Adrenal gland (tissue), 12 donors: ENCODE results near the gene HSBP1L1. TPM values are rescaled to one million over a fixed set of nuclear protein-coding genes. Genes with fewer than 3 reads are reported as not detected.

Experiments used
- DNase-seq, 7 donors: peaks; one replicate each; pipeline ENCODE4 v3.0.0-alpha.2; 2019 to 2020
- H3K27ac ChIP-seq, 5 donors: fragments of 200-600 bp; sonication (generic) in 4 of 5; 1 replicate in 3 of 5; 2 replicates in 2 of 5; pipeline versions ENCODE4 v1.5.1 to v1.8.0; 2016 to 2020; ENCODE audit warnings: mild to moderate bottlenecking in 1 of 5
- H3K27me3 ChIP-seq: fragments of 200-600 bp; 2 replicates; pipeline ENCODE4 v1.8.0; 2021
- H3K36me3 ChIP-seq, 2 donors: fragments of 200-600 bp; replicated peaks in 1 of 2; 1 replicate in 1 of 2; 2 replicates in 1 of 2; pipeline versions ENCODE4 v1.5.1 to v1.8.0; 2018 to 2022
- H3K4me1 ChIP-seq, 2 donors: fragments of 200-600 bp; replicated peaks in 1 of 2; 1 replicate in 1 of 2; 2 replicates in 1 of 2; pipeline versions ENCODE4 v1.5.1 to v1.8.0; 2018 to 2021
- H3K4me3 ChIP-seq, 4 donors: fragments of 200-600 bp; sonication (generic) in 3 of 4; one replicate each; pipeline ENCODE4 v1.5.1; 2016 to 2018
- H3K9me3 ChIP-seq, 3 donors: fragments of 200-600 bp; sonication (generic) in 1 of 3; replicated peaks in 1 of 3; 1 replicate in 2 of 3; 2 replicates in 1 of 3; pipeline versions ENCODE4 v1.5.1 to v1.8.0; 2016 to 2021
- POLR2A ChIP-seq, 2 donors: fragments of 450-650 bp; IDR thresholded peaks; one replicate each; pipeline ENCODE4 v1.6.1; 2017; ENCODE audit warnings: antibody characterized with exemption in 2 of 2, mild to moderate bottlenecking in 2 of 2, moderate library complexity in 1 of 2
- WGBS, 4 donors: extraction: QIAGEN DNeasy Blood & Tissue Kit in 2 of 4; methylation state at CpG; one replicate each; pipeline versions ENCODE4 v1.1.5 to v1.1.7; 2013 to 2017; 5-methylcytosine and 5-hydroxymethylcytosine counted together
- intact Hi-C, 2 donors: fragments of 100-400 bp; cut with DNase I; formaldehyde crosslinking; loops; one replicate each; pipeline versions ENCODE4 v1.14.1 to v1.15.0; 2022 to 2023
- polyA plus RNA-seq, 3 donors: library from polyadenylated mRNA; stranded (reverse); fragments of 200-250 nt in 2 of 3; fragments of 350-450 nt in 1 of 3; fragmentation: Illumina TruSeq in 1 of 3; extraction: RNeasy Lipid Tissue Mini Kit (QIAGEN cat#74804) in 1 of 3; gene quantifications; one replicate each; pipeline ENCODE4 v1.2.3, GENCODE V29; 2013 to 2014
- total RNA-seq, 9 donors: library from RNA; depleted of rRNA in 4 of 9; stranded (reverse); fragments of >200 nt in 4 of 9; fragments of 120-200 nt in 1 of 9; fragmentation: NEBNext Ultra II Directional in 1 of 9; extraction: Animal tissue kit (Norgen Biotek cat#: 25700) in 1 of 9; gene quantifications; one replicate each; pipeline versions ENCODE4 v1.1.0 to v1.2.4, GENCODE V29; 2013 to 2023
- TF ChIP-seq, protein P1 (sequence below), 6 experiments: fragments of 450-650 bp in 4 of 6; fragments of 200-600 bp in 2 of 6; sonication (generic) in 1 of 6; IDR thresholded peaks; 1 replicate in 5 of 6; 2 replicates in 1 of 6; pipeline versions ENCODE4 v1.5.1 to v1.8.0; 2016 to 2021; ENCODE audit warnings: antibody characterized with exemption in 6 of 6, mild to moderate bottlenecking in 2 of 6, moderate library complexity in 1 of 6
- donor health status: healthy with polysubstance abuse.
- donor health status: Bipolar disorder and iron deficiency.
- donor health status: DM: yes; HTN: yes; CAD: no.
- donor health status: DM: no; HTN: no; CAD: no.
- donor health status: DM: no; HTN: no; CAD: no.
- donor health status: DM: yes; HTN: yes; CAD: no.

Gene HSBP1L1
- total and polyA plus RNA-seq, 12 donors, result 17.3 to 182 (median 36.0) TPM

DNA sequence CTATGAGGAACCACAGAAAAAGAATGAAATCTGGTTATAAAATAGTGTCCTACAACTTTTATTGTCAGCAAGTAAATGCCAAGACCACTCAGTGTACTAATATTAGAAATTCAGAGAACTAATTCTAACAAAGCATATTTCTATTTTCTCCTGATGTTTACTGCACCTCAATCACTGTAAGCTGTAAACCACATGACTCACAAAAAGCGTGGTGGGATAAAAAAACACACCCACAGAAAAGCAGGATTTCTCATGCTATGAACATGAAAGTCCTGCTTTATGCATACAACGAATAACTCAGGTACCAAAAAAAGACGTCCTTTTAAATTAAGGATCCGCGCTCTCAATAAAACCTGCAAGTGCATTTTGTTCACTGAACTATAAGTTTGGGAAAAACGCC is 23.1 kb downstream of the HSBP1L1 start:
- H3K27me3 ChIP-seq, result no peaks in the 10 kb centered on the region
- H3K27ac ChIP-seq, result peak overlapping the region in 4 of 5 donors; percentile 94 to 99 (median 98)
- no peak for TF ChIP-seq POLR2A (IDR thresholded peaks at IDR 0.05)
- TF ChIP-seq, protein P1, sequence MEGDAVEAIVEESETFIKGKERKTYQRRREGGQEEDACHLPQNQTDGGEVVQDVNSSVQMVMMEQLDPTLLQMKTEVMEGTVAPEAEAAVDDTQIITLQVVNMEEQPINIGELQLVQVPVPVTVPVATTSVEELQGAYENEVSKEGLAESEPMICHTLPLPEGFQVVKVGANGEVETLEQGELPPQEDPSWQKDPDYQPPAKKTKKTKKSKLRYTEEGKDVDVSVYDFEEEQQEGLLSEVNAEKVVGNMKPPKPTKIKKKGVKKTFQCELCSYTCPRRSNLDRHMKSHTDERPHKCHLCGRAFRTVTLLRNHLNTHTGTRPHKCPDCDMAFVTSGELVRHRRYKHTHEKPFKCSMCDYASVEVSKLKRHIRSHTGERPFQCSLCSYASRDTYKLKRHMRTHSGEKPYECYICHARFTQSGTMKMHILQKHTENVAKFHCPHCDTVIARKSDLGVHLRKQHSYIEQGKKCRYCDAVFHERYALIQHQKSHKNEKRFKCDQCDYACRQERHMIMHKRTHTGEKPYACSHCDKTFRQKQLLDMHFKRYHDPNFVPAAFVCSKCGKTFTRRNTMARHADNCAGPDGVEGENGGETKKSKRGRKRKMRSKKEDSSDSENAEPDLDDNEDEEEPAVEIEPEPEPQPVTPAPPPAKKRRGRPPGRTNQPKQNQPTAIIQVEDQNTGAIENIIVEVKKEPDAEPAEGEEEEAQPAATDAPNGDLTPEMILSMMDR (IDR thresholded peaks at IDR 0.05), result no peak
- no peaks in the 10 kb centered on the region for H3K36me3 ChIP-seq
- intact Hi-C loops, result loop anchor here in 1 of 2 donors (5.0 kb wide), 1 partner anchor 45 kb away; the partner anchor contains the start of gene RBFA
- 0 to 2% (median 1%) methylated on average over 6 of the region's 6 CpGs for WGBS, 4 donors
- no peak for DNase-seq
- no peaks in the 10 kb centered on the region for H3K9me3 ChIP-seq
- H3K4me1 ChIP-seq, result peaks cover 9 to 33% of the 10 kb centered on the region in 2 donors
- peak overlapping the region; percentile 27 to 94 (median 84) for H3K4me3 ChIP-seq

DNA sequence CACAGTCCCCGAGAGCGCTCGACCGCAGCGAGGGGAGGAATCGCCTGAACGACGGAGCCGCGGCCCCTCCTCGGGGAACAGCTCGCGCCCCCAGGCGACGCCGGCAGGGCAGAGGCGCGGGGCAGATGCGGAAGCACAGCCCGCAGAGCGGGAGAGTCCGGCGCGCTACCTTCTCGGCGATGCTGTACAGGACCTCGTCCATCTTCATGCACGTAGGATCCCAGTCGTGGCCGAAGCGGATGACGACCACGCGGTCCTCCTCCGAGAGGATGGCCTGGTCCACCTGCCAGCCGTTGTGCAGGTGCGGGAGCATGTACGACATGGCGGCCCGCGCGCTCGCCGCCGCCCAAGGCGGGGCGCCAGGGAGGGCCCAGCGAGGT is 23.6 kb downstream of the HSBP1L1 start:
- 0 to 1% (median 0%) methylated on average over 6 to 48 of the region's 48 CpGs for WGBS, 4 donors
- Histone ChIP-seq H3K36me3 (no peaks in the 10 kb centered on the region), H3K4me3 (peak overlapping the region; percentile 27 to 94 (median 84)), H3K9me3 (no peaks in the 10 kb centered on the region), H3K27me3 (no peaks in the 10 kb centered on the region), H3K4me1 (peaks cover 9 to 31% of the 10 kb centered on the region in 2 donors), H3K27ac (peak overlapping the region; percentile 94 to 99 (median 99))
- DNase-seq, result peak; percentile 52 to 76 (median 65)
- no peak for TF ChIP-seq POLR2A (IDR thresholded peaks at IDR 0.05)
- TF ChIP-seq, protein P1 (IDR thresholded peaks at IDR 0.05), result peak in 3 of 6 experiments; percentile 10 to 20 (median 10)
- intact Hi-C loops, result loop anchor here in 1 of 2 donors (5.0 kb wide), 1 partner anchor 44 kb away; the partner anchor contains the start of gene RBFA

DNA sequence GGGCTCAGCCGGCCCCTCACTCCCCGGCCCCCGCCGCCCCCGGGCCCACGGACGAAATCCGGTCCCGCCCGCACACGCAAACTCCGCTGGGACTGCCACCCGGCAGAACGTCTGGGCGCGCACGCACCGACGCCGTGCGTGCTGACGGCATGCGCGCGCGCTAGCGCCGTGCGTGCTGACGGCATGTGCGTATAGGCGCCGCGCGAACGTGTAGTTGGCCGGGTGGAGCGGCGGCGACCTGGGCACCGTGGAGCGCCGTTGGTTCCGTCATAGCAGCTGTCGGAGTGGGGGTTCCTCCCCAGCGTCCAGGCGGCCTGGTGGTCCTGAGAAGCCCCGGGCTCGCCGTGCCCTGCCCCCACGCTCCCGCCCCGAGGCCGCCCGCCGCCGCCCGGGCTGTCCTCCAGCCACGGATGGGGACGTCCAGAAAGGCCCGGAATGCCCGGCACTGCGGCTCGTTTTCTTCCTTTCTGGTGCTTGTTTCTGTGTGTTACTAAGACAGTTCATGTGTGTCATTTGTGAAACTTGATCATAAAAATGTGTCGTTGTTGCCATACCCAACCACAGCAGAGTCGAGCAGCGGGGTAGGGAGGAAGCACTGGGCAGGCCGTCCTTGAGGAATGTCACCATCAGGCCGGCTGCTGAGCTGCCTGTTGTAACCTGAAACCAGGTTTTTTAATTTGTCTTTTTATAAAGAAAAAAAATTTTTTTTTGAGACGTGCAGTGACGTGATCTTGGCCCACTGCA is 24.2 kb downstream of the HSBP1L1 start, which contains the start of gene TXNL4A:
Gene TXNL4A, minus strand, starts transcription at position 113 of the 744 bp plus-strand sequence. CDS start 171 bp downstream, outside the sequence.
- peaks cover 9 to 31% of the 10 kb centered on the region in 2 donors for H3K4me1 ChIP-seq
- no peaks in the 10 kb centered on the region for H3K27me3 ChIP-seq
- H3K4me3 ChIP-seq, result peak within 1 kb of the TSS; percentile 71 to 94 (median 84)
- no peaks in the 10 kb centered on the region for H3K9me3 ChIP-seq
- peak; percentile 84 to 93 (median 86) for DNase-seq
- intact Hi-C loops, result loop anchor here in 1 of 2 donors (5.0 kb wide), 1 partner anchor 44 kb away; the partner anchor contains the start of gene RBFA
- TF ChIP-seq POLR2A (IDR thresholded peaks at IDR 0.05), result peak; percentile 80 to 90
- TF ChIP-seq, protein P1 (IDR thresholded peaks at IDR 0.05), result no peak
- 0 to 2% (median 0%) methylated on average over 10 to 71 of the region's 71 CpGs for WGBS, 4 donors
- H3K36me3 ChIP-seq, result no peaks in the 10 kb centered on the region
- peak within 1 kb of the TSS; percentile 94 to 99 (median 99) for H3K27ac ChIP-seq

DNA sequence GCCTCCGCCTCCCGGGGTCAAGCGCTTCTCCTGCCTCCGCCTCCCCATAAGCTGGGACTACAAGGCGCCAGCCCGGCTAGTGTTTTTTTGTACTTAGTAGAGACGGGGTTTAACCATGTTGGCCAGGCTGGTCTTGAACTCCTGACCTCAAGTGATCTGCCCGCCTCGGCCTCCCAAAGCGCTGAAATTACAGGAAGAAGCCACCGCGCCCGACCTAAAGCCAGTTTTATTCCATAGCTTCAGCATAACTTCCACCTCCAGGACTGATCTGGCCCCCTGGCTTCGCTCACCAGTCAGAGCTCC is 24.7 kb downstream of the HSBP1L1 start:
- WGBS, 4 donors, result 36 to 49% (median 46%) methylated on average over 14 of the region's 14 CpGs
- DNase-seq, result peak in 1 of 7 donors; percentile 63
- peak overlapping the region; percentile 94 to 99 (median 99) for H3K27ac ChIP-seq
- no peaks in the 10 kb centered on the region for H3K27me3 ChIP-seq
- H3K36me3 ChIP-seq, result no peaks in the 10 kb centered on the region
- peak overlapping the region in 2 of 4 donors; percentile 80 to 94 for H3K4me3 ChIP-seq
- H3K4me1 ChIP-seq, result peaks cover 9 to 31% of the 10 kb centered on the region in 2 donors
- intact Hi-C loops, result loop anchor here in 1 of 2 donors (5.0 kb wide), 1 partner anchor 43 kb away; the partner anchor contains the start of gene RBFA
- no peaks in the 10 kb centered on the region for H3K9me3 ChIP-seq
- TF ChIP-seq, protein P1 (IDR thresholded peaks at IDR 0.05), result no peak
- TF ChIP-seq POLR2A (IDR thresholded peaks at IDR 0.05), result no peak
